Body of pancreas (tissue), 4 donors: ENCODE results near the gene KCNA3.

Source experiments
- CTCF ChIP-seq, 7 experiments: fragments of 450-650 bp in 4 of 7; fragments of 200-600 bp in 3 of 7; sonication (generic) in 3 of 7; IDR thresholded peaks; one replicate each; pipeline ENCODE4 v1.5.1; 2016 to 2019; ENCODE audit warnings: antibody characterized with exemption in 7 of 7
- POLR2A ChIP-seq, 3 donors: fragments of 450-650 bp; IDR thresholded peaks; one replicate each; pipeline ENCODE4 v1.6.1; 2016; ENCODE audit warnings: antibody characterized with exemption in 3 of 3, mild to moderate bottlenecking in 2 of 3

GRCh38 chr1:110708974-110709440, 34.3 kb upstream of the KCNA3 start:
- TF ChIP-seq CTCF (IDR thresholded peaks at IDR 0.05) (no peak), POLR2A (IDR thresholded peaks at IDR 0.05) (no peak)
